VCaP (cell line): Measurements from ENCODE around the gene TRIM62.

ENCODE experiments used
- H3K27ac ChIP-seq: fragments of 450-650 bp; 2 replicates; pipeline ENCODE4 v1.5.1; 2017
- CTCF ChIP-seq: fragments of 450-650 bp; conservative IDR thresholded peaks from 2 replicates; pipeline ENCODE4 v1.5.1; 2017; ENCODE audit warnings: mild to moderate bottlenecking, moderate library complexity

TRIM62 gene

DNA sequence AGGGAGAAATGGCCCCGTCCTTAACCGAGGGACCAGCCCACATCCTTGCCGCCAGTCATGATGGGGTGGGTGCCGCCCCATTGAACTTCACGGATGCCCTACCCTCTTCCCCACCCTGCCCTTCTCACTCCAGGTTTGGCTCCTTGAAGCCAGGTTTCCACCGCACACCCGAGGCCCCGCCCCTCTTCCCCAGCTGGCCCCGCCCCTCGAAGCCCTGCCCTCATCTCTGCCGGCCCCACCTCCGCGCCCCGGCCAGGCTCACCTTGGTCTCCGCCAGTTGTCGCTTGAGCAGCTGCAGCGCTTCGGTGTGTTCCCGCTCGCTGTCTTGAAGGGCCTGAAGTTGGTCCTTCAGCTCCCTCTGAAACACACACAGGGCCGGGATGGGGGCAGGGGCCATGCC, 16.6 kb downstream of the TRIM62 start:
- no peak for TF ChIP-seq CTCF
- H3K27ac ChIP-seq = no peak overlapping the region

- H3K27ac ChIP-seq = no peak overlapping the region
Measured at GRCh38 chr1:33163621-33164519, 18.0 kb downstream of the TRIM62 start.

DNA sequence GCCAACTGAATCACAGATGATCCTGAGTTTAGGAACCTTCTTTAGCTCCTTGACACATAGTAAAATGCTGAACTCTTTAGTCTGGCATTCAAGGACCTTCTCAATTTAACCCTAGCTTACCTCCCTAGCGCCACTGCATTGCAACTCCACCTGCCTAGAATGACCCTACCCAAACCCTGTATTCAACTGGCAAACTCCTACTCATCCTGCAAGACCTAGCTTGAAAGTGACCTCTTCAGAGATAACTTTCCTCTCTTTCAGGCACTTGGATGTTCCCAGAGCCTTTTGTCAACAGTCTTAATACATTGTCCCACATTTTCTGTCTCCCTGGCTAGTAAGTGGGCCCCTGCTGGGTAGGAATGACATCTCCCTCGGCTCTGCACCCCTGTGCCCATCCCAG, 19.7 kb downstream of the TRIM62 start:
- H3K27ac ChIP-seq = no peak overlapping the region
- no peak for TF ChIP-seq CTCF

More at GRCh38 chr1:33163621-33164519, 18.0 kb downstream of the TRIM62 start:
- no peak for TF ChIP-seq CTCF

- no peak for TF ChIP-seq CTCF
- H3K27ac ChIP-seq = no peak overlapping the region
Measured at GRCh38 chr1:33161061-33161681, 20.7 kb downstream of the TRIM62 start.

GRCh38 chr1:33159577-33159976, 22.3 kb downstream of the TRIM62 start:
- no peak for TF ChIP-seq CTCF

DNA sequence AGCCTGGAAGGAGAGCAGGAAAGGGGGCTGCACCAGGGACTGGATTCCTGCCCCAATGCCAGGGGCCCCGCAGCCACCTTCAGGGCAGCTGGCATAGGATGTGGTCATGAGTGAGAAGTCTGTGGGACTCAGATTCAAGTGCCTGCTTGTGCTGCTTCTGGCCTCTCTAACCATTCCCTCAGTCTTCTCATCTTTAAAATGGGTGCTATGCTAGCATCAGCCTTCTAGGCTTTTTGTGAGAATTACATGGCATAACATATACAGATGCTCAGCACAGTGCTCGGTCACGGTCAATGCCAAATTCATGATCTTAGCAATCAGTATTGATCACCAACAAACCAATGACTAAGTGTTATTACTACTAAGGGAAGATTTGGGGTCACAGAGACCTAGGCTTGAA, 23.5 kb downstream of the TRIM62 start:
- no peak overlapping the region for H3K27ac ChIP-seq
- TF ChIP-seq CTCF = no peak

More at GRCh38 chr1:33159577-33159976, 22.3 kb downstream of the TRIM62 start:
- H3K27ac ChIP-seq = no peak overlapping the region

DNA sequence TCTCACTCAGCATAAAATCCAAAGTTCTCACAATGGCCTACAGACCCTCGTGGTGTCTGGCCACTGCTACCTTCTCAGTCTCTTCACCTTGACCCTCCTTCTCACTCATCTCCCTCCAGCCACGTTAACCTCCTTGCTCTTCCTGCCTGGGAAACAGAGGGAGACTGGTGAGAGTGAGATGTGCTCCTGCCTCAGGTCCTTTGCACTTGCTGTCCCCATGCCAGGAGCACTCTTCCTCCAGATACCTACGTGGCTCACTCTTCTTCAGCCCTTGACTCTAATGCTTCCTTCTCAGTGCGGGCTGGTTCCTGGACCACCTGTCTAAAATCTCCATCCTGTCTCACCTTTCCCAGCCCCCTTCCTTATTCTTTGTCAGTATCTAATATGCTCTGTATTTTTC, 24.7 kb downstream of the TRIM62 start:
- no peak for TF ChIP-seq CTCF
- no peak overlapping the region for H3K27ac ChIP-seq
